Raji (cell line): ENCODE measurements around the gene GAPVD1.

Experiments used
- POLR2A ChIP-seq: IDR thresholded peaks from 2 replicates; pipeline ENCODE4 v1.6.1; 2011; ENCODE audit warnings: low read depth, low read length, control low read depth; ENCODE audit not compliant: insufficient read depth

GAPVD1 gene

GRCh38 chr9:125407432-125407973 lies 145.9 kb downstream of the GAPVD1 start:
- no peak for TF ChIP-seq POLR2A

GRCh38 chr9:125407974-125408900 lies 146.6 kb downstream of the GAPVD1 start:
- TF ChIP-seq POLR2A: no peak

GRCh38 chr9:125409217-125409636 lies 147.6 kb downstream of the GAPVD1 start:
- no peak for TF ChIP-seq POLR2A

- TF ChIP-seq POLR2A: no peak
These were observed 148.3 kb downstream of the GAPVD1 start for GRCh38 chr9:125409637-125410521.

GRCh38 chr9:125410522-125410894 lies 148.9 kb downstream of the GAPVD1 start:
- TF ChIP-seq POLR2A: no peak

GRCh38 chr9:125411171-125411756 lies 149.6 kb downstream of the GAPVD1 start:
- TF ChIP-seq POLR2A: no peak

GRCh38 chr9:125412166-125412565 lies 150.5 kb downstream of the GAPVD1 start:
- TF ChIP-seq POLR2A: no peak

GRCh38 chr9:125413579-125413978 lies 152.0 kb downstream of the GAPVD1 start:
- TF ChIP-seq POLR2A: no peak

- TF ChIP-seq POLR2A: no peak
These were observed 154.2 kb downstream of the GAPVD1 start for GRCh38 chr9:125415583-125416460.

GRCh38 chr9:125416517-125416916 lies 154.9 kb downstream of the GAPVD1 start:
- no peak for TF ChIP-seq POLR2A
